Liver (tissue), 3 donors: ENCODE results near the gene TNRC6B.

Source experiments
- HNF4G ChIP-seq: IDR thresholded peaks from 2 replicates; pipeline ENCODE4 v1.6.1; 2016; ENCODE audit warnings: antibody characterized with exemption
- RAD21 ChIP-seq, 2 donors: IDR thresholded peaks; 2 replicates each; pipeline ENCODE4 v1.6.1; 2016; ENCODE audit warnings: antibody characterized with exemption in 2 of 2, mild to moderate bottlenecking in 2 of 2
- RXRA ChIP-seq, 2 donors: IDR thresholded peaks; 2 replicates each; pipeline ENCODE4 v1.6.1; 2017 to 2018; ENCODE audit warnings: antibody characterized with exemption in 2 of 2, mild to moderate bottlenecking in 1 of 2
- YY1 ChIP-seq: IDR thresholded peaks from 2 replicates; pipeline ENCODE4 v1.6.1; 2016; ENCODE audit warnings: antibody characterized with exemption, mild to moderate bottlenecking
- TF ChIP-seq, protein P1 (sequence below): IDR thresholded peaks from 2 replicates; pipeline ENCODE4 v1.6.1; 2016; ENCODE audit warnings: antibody characterized with exemption
- TF ChIP-seq, protein P2 (sequence below): fragments of 150-350 bp; IDR thresholded peaks from 2 replicates; pipeline ENCODE4 v1.5.1; 2017; ENCODE audit warnings: improper control_type of control experiment, low read depth, low read length; ENCODE audit not compliant: missing input control
- donor health status: healthy.
- donor health status: healthy.

DNA sequence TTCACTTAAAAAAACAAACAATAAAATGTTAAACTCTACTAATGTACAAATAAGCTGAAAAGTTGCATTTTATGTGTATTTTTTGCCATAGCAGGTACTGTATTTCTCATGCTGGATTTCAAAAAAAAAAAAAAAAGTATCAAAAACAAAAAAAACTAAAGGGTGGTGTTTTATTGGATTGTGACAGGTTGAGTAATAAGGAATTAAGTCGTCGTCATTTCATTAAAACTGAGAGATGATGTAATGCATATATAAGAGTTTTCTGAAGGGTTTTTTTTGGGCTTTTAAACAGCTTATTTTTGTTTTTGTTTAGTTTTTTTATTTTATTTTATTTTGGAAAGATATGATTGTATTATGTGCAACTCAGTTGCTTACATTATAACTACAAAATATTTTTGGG lies 157.6 kb downstream of the TNRC6B start:
- TF ChIP-seq, protein P1, sequence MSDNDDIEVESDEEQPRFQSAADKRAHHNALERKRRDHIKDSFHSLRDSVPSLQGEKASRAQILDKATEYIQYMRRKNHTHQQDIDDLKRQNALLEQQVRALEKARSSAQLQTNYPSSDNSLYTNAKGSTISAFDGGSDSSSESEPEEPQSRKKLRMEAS: no peak
- TF ChIP-seq YY1: no peak
- TF ChIP-seq, protein P2, sequence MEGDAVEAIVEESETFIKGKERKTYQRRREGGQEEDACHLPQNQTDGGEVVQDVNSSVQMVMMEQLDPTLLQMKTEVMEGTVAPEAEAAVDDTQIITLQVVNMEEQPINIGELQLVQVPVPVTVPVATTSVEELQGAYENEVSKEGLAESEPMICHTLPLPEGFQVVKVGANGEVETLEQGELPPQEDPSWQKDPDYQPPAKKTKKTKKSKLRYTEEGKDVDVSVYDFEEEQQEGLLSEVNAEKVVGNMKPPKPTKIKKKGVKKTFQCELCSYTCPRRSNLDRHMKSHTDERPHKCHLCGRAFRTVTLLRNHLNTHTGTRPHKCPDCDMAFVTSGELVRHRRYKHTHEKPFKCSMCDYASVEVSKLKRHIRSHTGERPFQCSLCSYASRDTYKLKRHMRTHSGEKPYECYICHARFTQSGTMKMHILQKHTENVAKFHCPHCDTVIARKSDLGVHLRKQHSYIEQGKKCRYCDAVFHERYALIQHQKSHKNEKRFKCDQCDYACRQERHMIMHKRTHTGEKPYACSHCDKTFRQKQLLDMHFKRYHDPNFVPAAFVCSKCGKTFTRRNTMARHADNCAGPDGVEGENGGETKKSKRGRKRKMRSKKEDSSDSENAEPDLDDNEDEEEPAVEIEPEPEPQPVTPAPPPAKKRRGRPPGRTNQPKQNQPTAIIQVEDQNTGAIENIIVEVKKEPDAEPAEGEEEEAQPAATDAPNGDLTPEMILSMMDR: no peak
- no peak for TF ChIP-seq RXRA (IDR thresholded peaks at IDR 0.05)
- no peak for TF ChIP-seq HNF4G
- TF ChIP-seq RAD21 (IDR thresholded peaks at IDR 0.05): no peak
